HepG2 (cell line): Measurements from ENCODE around the gene ARHGEF11. TPM values are rescaled to one million over a fixed set of nuclear protein-coding genes. Genes with fewer than 3 reads are reported as not detected.

Experiments used
- SRSF4 ChIP-seq: fragments of 200-400 bp; formaldehyde crosslinking; IDR thresholded peaks from one replicate; pipeline ENCODE4 v1.6.1; 2018; ENCODE audit warnings: mild to moderate bottlenecking, low read depth, low read length, moderate library complexity; ENCODE audit not compliant: poor library complexity, severe bottlenecking
- polyA plus RNA-seq, 8 experiments: library from polyadenylated mRNA; depleted of rRNA in 3 of 8; stranded (reverse) in 7 of 8; unstranded in 1 of 8; fragments of >200 nt; fragmentation: Illumina TruSeq in 4 of 8; extraction: Trizol in 4 of 8; gene quantifications; 2 replicates each; pipeline versions ENCODE4 v1.2.1 to v1.2.3, GENCODE V29; 2011 to 2016; ENCODE audit warnings: low read depth in 4 of 8, missing spikeins in 1 of 8, mixed read lengths in 1 of 8; ENCODE audit not compliant: insufficient read depth in 1 of 8
- total RNA-seq, 5 experiments: library from RNA; depleted of rRNA; stranded (reverse); fragments of >200 nt; fragmentation: Illumina TruSeq; extraction: Trizol; gene quantifications; 2 replicates each; pipeline ENCODE4 v1.2.3, GENCODE V29; 2016; ENCODE audit warnings: low read depth in 1 of 5
- TF ChIP-seq, protein P1 (sequence below): sonication (generic); formaldehyde crosslinking; IDR thresholded peaks from 2 replicates; pipeline ENCODE4 v1.5.0; 2020; ENCODE audit warnings: mild to moderate bottlenecking, missing genetic modification reagents, borderline replicate concordance
- TF ChIP-seq, protein P2 (sequence below): sonication (generic); formaldehyde crosslinking; IDR thresholded peaks from 2 replicates; pipeline ENCODE4 v1.4.0; 2020; ENCODE audit warnings: low read depth, mild to moderate bottlenecking, missing genetic modification reagents

Gene ARHGEF11
- total and polyA plus RNA-seq, 2 of the 13 experiments (the other 11 are each of a cell fraction or from before 2014, with no cell fraction given), result 16.5 to 21.2 TPM

DNA sequence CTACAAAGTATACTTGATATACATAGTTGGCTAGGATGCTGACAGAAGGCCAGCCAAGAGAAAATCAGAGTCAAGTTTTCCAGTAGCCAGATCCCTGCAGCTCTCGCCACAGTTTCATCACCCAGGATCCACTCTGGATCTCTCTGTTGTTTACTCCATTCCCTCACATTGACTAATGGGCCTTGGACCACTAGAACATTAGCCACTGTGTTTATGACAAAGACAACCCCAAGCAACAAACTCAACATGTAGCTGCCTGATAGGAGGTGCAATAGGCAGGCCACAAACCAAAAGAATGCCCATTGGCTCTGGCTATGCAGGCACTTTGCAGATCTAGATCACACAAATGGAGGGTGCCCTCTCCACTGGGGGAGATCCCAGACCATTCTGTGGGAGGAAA is 44.2 kb downstream of the ARHGEF11 start (continued):
- TF ChIP-seq, protein P1, sequence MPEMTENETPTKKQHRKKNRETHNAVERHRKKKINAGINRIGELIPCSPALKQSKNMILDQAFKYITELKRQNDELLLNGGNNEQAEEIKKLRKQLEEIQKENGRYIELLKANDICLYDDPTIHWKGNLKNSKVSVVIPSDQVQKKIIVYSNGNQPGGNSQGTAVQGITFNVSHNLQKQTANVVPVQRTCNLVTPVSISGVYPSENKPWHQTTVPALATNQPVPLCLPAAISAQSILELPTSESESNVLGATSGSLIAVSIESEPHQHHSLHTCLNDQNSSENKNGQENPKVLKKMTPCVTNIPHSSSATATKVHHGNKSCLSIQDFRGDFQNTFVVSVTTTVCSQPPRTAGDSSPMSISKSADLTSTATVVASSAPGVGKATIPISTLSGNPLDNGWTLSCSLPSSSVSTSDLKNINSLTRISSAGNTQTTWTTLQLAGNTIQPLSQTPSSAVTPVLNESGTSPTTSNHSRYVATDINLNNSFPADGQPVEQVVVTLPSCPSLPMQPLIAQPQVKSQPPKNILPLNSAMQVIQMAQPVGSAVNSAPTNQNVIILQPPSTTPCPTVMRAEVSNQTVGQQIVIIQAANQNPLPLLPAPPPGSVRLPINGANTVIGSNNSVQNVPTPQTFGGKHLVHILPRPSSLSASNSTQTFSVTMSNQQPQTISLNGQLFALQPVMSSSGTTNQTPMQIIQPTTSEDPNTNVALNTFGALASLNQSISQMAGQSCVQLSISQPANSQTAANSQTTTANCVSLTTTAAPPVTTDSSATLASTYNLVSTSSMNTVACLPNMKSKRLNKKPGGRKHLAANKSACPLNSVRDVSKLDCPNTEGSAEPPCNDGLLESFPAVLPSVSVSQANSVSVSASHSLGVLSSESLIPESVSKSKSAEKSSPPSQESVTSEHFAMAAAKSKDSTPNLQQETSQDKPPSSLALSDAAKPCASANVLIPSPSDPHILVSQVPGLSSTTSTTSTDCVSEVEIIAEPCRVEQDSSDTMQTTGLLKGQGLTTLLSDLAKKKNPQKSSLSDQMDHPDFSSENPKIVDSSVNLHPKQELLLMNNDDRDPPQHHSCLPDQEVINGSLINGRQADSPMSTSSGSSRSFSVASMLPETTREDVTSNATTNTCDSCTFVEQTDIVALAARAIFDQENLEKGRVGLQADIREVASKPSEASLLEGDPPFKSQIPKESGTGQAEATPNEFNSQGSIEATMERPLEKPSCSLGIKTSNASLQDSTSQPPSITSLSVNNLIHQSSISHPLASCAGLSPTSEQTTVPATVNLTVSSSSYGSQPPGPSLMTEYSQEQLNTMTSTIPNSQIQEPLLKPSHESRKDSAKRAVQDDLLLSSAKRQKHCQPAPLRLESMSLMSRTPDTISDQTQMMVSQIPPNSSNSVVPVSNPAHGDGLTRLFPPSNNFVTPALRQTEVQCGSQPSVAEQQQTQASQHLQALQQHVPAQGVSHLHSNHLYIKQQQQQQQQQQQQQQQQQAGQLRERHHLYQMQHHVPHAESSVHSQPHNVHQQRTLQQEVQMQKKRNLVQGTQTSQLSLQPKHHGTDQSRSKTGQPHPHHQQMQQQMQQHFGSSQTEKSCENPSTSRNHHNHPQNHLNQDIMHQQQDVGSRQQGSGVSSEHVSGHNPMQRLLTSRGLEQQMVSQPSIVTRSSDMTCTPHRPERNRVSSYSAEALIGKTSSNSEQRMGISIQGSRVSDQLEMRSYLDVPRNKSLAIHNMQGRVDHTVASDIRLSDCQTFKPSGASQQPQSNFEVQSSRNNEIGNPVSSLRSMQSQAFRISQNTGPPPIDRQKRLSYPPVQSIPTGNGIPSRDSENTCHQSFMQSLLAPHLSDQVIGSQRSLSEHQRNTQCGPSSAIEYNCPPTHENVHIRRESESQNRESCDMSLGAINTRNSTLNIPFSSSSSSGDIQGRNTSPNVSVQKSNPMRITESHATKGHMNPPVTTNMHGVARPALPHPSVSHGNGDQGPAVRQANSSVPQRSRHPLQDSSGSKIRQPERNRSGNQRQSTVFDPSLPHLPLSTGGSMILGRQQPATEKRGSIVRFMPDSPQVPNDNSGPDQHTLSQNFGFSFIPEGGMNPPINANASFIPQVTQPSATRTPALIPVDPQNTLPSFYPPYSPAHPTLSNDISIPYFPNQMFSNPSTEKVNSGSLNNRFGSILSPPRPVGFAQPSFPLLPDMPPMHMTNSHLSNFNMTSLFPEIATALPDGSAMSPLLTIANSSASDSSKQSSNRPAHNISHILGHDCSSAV (CRISPR knock-in tag), result no peak
- TF ChIP-seq, protein P2, sequence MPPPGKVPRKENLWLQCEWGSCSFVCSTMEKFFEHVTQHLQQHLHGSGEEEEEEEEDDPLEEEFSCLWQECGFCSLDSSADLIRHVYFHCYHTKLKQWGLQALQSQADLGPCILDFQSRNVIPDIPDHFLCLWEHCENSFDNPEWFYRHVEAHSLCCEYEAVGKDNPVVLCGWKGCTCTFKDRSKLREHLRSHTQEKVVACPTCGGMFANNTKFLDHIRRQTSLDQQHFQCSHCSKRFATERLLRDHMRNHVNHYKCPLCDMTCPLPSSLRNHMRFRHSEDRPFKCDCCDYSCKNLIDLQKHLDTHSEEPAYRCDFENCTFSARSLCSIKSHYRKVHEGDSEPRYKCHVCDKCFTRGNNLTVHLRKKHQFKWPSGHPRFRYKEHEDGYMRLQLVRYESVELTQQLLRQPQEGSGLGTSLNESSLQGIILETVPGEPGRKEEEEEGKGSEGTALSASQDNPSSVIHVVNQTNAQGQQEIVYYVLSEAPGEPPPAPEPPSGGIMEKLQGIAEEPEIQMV, result no peak
- TF ChIP-seq SRSF4, result no peak
